GM18861 (cell line): ENCODE data around the gene PCDHGB7.
"Not testable (repeated sequence)": the region's sequence is repeated elsewhere in the genome, so short reads cannot be mapped to it uniquely, and the experiment has no call there.

ENCODE experiments used
- ATAC-seq: cut with Tn5 transposase; IDR thresholded peaks from one replicate; pipeline ENCODE4 v1.9.1; 2021; ENCODE audit not compliant: unreplicated experiment

Gene PCDHGB7

DNA sequence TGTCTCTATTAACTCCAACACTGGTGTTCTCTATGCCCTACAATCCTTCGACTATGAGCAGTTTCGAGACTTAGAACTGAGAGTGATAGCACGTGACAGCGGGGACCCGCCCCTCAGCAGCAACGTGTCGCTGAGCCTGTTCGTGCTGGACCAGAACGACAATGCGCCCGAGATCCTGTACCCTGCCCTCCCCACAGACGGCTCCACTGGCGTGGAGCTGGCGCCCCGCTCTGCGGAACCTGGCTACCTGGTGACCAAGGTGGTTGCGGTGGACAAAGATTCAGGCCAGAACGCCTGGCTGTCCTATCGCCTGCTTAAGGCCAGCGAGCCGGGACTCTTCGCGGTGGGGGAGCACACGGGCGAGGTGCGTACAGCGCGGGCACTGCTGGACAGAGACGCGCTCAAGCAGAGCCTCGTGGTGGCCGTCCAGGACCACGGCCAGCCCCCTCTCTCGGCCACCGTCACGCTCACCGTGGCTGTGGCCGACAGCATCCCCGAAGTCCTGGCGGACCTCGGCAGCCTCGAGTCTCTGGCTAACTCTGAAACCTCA lies 5.3 kb downstream of the PCDHGB7 start:
- ATAC-seq, result no peak

DNA sequence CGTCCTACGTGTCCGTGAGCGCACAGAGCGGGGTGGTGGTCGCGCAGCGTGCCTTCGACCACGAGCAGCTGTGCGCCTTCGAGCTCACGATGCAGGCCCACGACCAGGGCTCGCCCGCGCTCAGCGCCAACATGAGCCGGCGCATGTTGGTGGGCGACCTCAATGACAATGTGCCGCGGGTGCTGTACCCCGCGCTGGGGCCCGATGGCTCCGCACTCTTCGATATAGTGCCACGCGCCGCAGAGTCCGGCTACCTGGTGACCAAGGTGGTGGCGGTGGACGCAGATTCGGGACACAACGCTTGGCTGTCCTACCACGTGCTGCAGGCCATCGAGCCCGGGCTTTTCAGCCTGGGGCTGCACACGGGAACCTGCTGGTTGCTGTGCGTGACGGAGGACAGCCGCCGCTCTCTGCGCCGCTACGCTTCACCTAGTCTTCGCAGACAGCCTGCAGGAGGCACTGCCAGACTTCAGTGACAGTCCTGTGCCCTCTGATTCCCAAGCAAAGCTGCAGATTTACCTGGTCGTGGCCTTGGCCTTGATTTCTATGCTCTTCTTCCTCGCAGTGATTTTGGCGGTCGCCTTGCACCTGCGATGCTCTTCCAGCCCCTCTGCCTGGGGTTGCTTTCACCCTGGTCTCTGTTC lies 10.4 kb downstream of the PCDHGB7 start:
- no peak for ATAC-seq

DNA sequence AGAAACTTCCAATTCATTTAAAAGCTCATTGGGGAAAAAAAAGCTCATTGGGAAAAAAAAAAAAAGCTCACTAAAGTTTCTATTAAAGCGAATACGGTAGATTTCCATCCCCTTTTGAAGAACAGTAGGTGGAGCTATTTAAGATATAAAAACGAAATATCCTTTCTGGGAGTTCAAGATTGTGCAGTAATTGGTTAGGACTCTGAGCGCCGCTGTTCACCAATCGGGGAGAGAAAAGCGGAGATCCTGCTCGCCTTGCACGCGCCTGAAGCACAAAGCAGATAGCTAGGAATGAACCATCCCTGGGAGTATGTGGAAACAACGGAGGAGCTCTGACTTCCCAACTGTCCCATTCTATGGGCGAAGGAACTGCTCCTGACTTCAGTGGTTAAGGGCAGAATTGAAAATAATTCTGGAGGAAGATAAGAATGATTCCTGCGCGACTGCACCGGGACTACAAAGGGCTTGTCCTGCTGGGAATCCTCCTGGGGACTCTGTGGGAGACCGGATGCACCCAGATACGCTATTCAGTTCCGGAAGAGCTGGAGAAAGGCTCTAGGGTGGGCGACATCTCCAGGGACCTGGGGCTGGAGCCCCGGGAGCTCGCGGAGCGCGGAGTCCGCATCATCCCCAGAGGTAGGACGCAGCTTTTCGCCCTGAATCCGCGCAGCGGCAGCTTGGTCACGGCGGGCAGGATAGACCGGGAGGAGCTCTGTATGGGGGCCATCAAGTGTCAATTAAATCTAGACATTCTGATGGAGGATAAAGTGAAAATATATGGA lies 13.0 kb downstream of the PCDHGB7 start, which contains the start of gene PCDHGA12:
TSS of gene PCDHGA12 (plus strand) at position 176 of the 782 bp plus-strand sequence. CDS start at position 429, 253 bp downstream.
- peak; percentile 74 for ATAC-seq

DNA sequence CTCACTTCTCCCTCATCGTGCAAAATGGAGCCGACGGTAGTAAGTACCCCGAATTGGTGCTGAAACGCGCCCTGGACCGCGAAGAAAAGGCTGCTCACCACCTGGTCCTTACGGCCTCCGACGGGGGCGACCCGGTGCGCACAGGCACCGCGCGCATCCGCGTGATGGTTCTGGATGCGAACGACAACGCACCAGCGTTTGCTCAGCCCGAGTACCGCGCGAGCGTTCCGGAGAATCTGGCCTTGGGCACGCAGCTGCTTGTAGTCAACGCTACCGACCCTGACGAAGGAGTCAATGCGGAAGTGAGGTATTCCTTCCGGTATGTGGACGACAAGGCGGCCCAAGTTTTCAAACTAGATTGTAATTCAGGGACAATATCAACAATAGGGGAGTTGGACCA lies 13.8 kb downstream of the PCDHGB7 start:
- ATAC-seq, result no peak

DNA sequence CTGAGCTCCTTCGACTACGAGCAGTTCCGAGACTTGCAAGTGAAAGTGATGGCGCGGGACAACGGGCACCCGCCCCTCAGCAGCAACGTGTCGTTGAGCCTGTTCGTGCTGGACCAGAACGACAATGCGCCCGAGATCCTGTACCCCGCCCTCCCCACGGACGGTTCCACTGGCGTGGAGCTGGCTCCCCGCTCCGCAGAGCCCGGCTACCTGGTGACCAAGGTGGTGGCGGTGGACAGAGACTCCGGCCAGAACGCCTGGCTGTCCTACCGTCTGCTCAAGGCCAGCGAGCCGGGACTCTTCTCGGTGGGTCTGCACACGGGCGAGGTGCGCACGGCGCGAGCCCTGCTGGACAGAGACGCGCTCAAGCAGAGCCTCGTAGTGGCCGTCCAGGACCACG lies 14.8 kb downstream of the PCDHGB7 start:
- not testable (repeated sequence) for ATAC-seq

DNA sequence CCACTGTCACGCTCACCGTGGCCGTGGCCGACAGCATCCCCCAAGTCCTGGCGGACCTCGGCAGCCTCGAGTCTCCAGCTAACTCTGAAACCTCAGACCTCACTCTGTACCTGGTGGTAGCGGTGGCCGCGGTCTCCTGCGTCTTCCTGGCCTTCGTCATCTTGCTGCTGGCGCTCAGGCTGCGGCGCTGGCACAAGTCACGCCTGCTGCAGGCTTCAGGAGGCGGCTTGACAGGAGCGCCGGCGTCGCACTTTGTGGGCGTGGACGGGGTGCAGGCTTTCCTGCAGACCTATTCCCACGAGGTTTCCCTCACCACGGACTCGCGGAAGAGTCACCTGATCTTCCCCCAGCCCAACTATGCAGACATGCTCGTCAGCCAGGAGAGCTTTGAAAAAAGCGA lies 15.2 kb downstream of the PCDHGB7 start:
- ATAC-seq, result not testable (repeated sequence)

DNA sequence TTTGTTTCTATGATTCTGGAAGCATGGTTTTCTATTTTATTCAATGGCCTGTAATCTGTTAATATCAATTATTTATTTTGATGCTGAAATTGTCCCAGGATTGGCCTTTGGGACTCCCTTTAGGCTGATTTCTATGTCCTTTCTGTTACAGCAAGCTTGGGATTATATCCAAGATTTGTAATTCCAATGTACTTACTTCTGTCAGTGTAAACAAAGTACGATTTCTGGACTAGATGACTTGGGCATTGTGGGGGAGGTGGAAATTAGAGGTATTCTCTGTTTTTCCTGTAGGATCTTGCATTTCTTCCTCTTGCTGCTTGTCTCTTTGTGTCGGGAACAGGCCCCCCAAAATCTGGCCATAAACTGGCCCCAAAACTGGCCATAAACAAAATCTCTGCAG lies 16.5 kb downstream of the PCDHGB7 start:
- ATAC-seq, result no peak

DNA sequence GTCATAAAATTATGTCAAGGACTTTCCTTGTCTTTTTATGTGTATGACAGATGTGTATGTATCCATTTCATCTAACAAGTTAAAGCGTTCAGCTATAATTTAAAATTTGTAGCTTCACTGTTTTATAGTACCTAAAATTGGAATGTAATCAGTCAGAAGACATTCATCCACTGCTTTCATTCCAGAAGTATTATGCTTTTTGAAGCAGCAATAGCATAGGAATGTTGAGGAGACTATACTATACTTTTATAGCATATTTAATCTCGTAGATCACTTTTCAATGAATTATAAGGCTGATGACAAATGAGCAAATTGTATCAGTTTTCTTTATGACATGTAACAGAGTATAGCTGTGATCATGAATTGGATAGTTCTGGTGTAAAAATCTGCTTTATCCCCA lies 19.7 kb downstream of the PCDHGB7 start:
- no peak for ATAC-seq

DNA sequence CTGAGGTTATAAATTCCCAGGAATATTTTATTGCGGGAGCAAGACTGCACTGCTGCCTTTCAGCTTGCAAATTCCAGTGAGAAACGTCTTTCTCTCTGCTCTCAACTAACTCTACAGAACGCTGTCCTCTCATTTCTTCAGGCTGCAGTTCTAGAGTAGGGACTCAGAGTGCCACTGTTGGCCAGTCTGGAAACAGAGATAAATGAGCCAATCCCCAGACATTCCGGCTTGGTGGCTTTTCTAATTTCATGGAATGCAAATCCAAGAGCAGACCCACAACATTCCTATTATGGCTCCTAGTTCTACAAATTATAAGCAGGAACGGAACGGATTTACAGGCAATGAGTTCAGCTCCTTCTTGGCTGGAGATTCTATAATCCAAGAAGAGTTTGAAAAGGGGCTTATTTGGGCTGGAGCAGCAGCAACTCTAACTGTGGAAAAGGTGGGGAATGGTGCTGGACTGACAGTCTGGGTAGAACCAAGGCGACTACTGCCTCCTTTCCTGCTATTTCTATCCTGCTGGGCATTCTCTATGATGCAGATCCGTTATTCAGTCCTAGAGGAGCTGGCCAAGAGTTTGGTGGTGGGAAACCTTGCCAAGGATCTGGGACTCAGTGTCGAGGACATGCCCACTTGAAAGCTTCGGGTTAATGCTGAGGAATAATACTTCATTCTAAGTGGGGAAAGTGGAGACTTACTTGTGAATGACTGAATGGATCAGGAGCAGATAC lies 22.1 kb downstream of the PCDHGB7 start:
- no peak for ATAC-seq

DNA sequence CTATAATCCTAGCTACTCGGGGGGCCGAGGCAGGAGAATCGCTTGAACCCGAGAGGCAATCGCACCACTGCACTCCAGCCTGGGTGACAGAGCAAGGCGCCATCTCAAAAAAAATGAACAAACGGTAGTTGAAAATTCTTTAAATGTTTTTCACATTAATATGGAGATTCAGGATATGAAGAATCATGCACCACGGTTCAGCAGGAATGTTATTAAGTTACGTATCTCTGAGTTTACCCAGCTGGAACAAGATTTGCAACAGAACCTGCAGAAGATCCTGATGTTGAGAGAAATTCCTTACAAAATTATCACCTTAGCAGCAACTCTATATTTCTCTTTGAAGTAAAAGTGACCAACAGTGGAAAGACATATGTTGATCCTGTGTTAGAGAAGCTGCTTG lies 22.9 kb downstream of the PCDHGB7 start:
- ATAC-seq, result no peak

DNA sequence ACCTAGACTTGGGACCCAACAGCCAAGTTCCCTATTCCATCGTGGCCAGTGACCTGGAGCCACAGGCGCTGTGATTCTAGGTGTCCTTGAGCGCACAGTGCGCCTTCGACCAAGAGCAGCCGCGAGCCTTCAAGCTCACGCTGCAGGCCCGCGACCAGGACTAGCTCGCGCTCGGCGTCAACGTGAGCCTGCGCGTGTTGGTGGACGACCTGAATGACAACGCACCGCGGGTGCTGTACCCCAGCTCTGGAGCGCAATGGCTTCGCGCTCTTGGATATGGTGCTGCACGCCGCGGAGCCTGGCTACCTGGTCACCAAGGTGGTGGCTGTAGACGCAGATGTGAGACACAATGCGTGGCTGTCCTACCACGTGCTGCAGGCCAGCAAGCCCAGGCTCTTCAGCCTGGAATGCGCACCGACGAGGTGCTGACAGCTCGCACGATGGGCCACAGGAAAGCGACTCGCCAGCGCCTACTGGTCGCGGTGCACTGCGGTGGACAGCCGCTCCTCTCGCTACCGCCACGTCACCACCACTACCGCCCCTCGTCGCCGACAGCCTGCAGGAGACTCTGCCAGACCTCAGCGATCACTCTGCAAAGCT lies 24.2 kb downstream of the PCDHGB7 start:
- no peak for ATAC-seq

DNA sequence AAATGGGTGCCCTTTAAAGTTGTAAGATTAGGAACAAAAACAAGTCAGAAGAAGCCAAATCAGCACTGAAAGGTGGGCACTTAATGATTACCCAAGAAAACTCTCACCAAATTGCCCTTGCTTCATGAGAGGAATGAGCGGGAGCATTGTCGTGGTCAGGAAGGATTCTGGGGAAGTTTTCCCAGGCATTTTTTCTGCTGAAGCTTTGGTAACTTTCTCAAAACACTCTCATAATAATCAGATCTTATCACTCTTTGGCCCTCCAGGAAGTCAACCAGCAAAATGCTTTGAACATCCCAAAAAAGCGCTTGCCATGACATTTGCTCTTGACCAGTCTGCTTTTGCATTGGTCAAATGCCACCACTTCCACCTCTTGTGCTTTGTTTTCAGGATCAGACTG lies 47.9 kb downstream of the PCDHGB7 start:
- no peak for ATAC-seq
